Keratinocyte (primary cell): ENCODE results near the gene TOX2.

ENCODE experiments used
- CTCF ChIP-seq, 3 experiments: IDR thresholded peaks in 1 of 3; conservative IDR thresholded peaks in 1 of 3; optimal IDR thresholded peaks in 1 of 3; 2 replicates in 2 of 3; 3 replicates in 1 of 3; pipeline versions ENCODE3 to v1.5.1; 2011; ENCODE audit warnings: low read length in 3 of 3, mild to moderate bottlenecking in 3 of 3, moderate library complexity in 2 of 3, control low read depth in 1 of 3, inconsistent platforms in 1 of 3; ENCODE audit not compliant: insufficient read depth in 2 of 3; ENCODE audit errors: extremely low read depth in 1 of 3
- EZH2 ChIP-seq: IDR thresholded peaks from one replicate; pipeline ENCODE4 v1.6.1; 2012; ENCODE audit warnings: inconsistent platforms, mild to moderate bottlenecking, low read length, moderate library complexity

GRCh38 chr20:44112456-44112855, 197.8 kb downstream of the TOX2 start:
- TF ChIP-seq CTCF (optimal IDR thresholded peaks at IDR 0.05 in 1 of 3, IDR thresholded peaks at IDR 0.05 in 1 of 3, conservative IDR thresholded peaks at IDR 0.05 in 1 of 3; ENCODE audit: extremely low read depth in 1 of 3, insufficient read depth in 2 of 3, low read length in 3 of 3) (no peak), EZH2 (no peak)
